ENCODE measurements around the gene MRC1.

DNA sequence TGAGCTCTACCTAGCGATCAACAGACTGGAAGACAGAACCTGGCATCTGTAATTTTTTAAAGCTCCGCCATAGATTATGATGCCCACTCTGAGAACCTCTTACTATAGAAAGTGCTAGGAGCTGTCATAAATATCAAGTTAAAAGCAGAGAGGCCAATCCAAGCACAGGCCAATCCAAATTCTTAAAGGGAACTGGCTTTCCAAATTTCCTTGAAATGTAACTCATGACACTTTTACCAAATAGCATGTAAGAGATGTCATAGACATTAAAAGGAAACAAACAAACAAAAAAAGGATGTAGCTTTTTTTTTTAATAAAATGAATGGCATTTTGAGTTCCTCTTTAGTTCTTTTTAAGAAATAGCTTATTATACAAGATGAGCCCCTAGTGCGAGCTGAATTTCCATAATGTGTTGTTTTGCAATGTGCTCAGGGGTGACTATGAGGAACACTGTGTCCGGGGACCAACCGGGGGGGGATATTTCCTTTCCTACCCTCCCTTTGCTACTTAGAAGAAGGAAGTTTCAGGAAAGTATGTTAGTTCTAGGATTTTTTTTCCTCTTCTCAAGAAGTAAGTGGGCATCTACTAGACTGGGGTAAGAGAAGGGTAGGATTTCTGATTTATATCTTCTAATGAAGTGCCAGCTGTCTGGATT is 23.7 kb upstream of the MRC1 start:
- TF ChIP-seq, protein P1, sequence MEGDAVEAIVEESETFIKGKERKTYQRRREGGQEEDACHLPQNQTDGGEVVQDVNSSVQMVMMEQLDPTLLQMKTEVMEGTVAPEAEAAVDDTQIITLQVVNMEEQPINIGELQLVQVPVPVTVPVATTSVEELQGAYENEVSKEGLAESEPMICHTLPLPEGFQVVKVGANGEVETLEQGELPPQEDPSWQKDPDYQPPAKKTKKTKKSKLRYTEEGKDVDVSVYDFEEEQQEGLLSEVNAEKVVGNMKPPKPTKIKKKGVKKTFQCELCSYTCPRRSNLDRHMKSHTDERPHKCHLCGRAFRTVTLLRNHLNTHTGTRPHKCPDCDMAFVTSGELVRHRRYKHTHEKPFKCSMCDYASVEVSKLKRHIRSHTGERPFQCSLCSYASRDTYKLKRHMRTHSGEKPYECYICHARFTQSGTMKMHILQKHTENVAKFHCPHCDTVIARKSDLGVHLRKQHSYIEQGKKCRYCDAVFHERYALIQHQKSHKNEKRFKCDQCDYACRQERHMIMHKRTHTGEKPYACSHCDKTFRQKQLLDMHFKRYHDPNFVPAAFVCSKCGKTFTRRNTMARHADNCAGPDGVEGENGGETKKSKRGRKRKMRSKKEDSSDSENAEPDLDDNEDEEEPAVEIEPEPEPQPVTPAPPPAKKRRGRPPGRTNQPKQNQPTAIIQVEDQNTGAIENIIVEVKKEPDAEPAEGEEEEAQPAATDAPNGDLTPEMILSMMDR (IDR thresholded peaks at IDR 0.05) = no peak
- no peak for TF ChIP-seq EZH2 (IDR thresholded peaks at IDR 0.05; ENCODE audit: borderline replicate concordance, insufficient read depth, low read depth, low read length, poor library complexity, severe bottlenecking)

Measured in B cell (primary cell).